HK-2 (cell line): ENCODE data around the gene LCE6A.
A peak's percentile ranks its signal among the peaks of the same experiment; 100 is the strongest.

Source experiments
- DNase-seq: peaks from one replicate; pipeline ENCODE4 v3.0.0-alpha.2; 2018; ENCODE audit not compliant: unreplicated experiment

The LCE6A gene

GRCh38 chr1:152876827-152877226, 34.2 kb downstream of the LCE6A start:
- no peak for DNase-seq

- DNase-seq: peak; percentile 3
These were observed 35.4 kb downstream of the LCE6A start, which contains the start of gene SMCP for GRCh38 chr1:152878042-152878441. TSS of gene SMCP (plus strand) at chr1:152878322. CDS start at chr1:152884423, 6,101 bp downstream.

- no peak for DNase-seq
These were observed 37.0 kb downstream of the LCE6A start for GRCh38 chr1:152879559-152880198.

GRCh38 chr1:152880316-152880715, 37.7 kb downstream of the LCE6A start:
- no peak for DNase-seq

GRCh38 chr1:152880907-152881306, 38.3 kb downstream of the LCE6A start:
- no peak for DNase-seq

GRCh38 chr1:152884085-152884484, 41.4 kb downstream of the LCE6A start:
- no peak for DNase-seq

GRCh38 chr1:152884506-152884905, 41.9 kb downstream of the LCE6A start:
- DNase-seq: no peak

GRCh38 chr1:152884966-152885624, 42.4 kb downstream of the LCE6A start:
- DNase-seq: no peak

GRCh38 chr1:152886085-152886484, 43.4 kb downstream of the LCE6A start:
- no peak for DNase-seq

GRCh38 chr1:152886758-152887409, 44.2 kb downstream of the LCE6A start:
- DNase-seq: no peak

- DNase-seq: no peak
These were observed 45.5 kb downstream of the LCE6A start for GRCh38 chr1:152888126-152888525.
